Activated gamma-delta T cell treated with Interleukin-2 at 50 U/mL for 16 hours (primary cell): ENCODE measurements around the gene UTS2.

Experiments used
- DNase-seq: peaks from one replicate; pipeline ENCODE4 v3.0.0-alpha.2; 2020

The UTS2 gene

GRCh38 chr1:7809742-7810141 is 43.1 kb downstream of the UTS2 start:
- no peak for DNase-seq

- no peak for DNase-seq
Observed at GRCh38 chr1:7808253-7808844, 44.5 kb downstream of the UTS2 start.

GRCh38 chr1:7805460-7805859 is 47.4 kb downstream of the UTS2 start:
- no peak for DNase-seq
